Measurements from ENCODE around the gene TMEM40. TPM values are rescaled to one million over a fixed set of nuclear protein-coding genes. Genes with fewer than 3 reads are reported as not detected.

Gene TMEM40
- total RNA-seq, 1 experiment from 2014 or later: not detected

DNA sequence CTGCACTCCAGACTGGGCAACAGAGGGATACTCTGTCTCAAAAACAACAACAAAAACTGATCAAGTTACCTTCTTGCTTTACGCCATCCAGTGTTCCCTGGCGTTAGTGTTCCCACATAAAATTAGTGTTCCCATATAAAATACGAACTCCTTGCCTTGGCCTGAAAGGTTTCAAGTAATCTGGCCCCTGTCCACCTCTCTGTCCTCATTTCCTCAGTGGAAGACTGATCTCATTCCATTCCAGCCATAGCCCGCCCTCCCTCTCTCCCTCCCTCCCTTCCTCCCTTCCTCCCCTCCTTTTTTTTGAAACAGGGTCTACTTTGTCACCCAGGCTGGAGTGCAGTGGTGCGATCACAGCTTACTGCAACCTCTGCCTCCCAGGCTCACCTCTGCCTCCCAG lies 34.6 kb upstream of the TMEM40 start:
- no peak overlapping the region for H2AFZ ChIP-seq (ENCODE audit: low read length)
- Mint-ChIP-seq H3K4me1 (peaks cover 7 to 21% of the 10 kb centered on the region in 2 experiments; a peak in 3 of 4 replicates), H3K36me3 (ENCODE audit: insufficient read depth in 1 of 3, low read depth in 3 of 3) (peaks cover 0 to 5% (median 0%) of the 10 kb centered on the region in 3 experiments; a peak in 2 of 7 replicates), H3K4me3 (no peak overlapping the region), H3K27ac (no peak overlapping the region), H3K27me3 (ENCODE audit: low read depth) (peaks cover 12% of the 10 kb centered on the region), H3K9me3 (peaks cover 0 to 4% of the 10 kb centered on the region in 2 experiments; a peak in 2 of 5 replicates)
- H2AK5ac ChIP-seq (ENCODE audit: insufficient read length, low read length): no peak overlapping the region
- H4K91ac ChIP-seq (ENCODE audit: insufficient read length, low read depth, low read length): no peak overlapping the region
- no CpG with 5 or more reads among the region's 5 CpGs for WGBS (ENCODE audit: extremely low coverage, insufficient read length, low lambda C conversion rate)
- no peak overlapping the region for H2BK120ac ChIP-seq (ENCODE audit: low read depth, low read length, poor library complexity, severe bottlenecking)
- no peaks in the 10 kb centered on the region for H4K20me1 ChIP-seq (ENCODE audit: control insufficient read depth, insufficient read depth, insufficient read length)
- H3K18ac ChIP-seq (ENCODE audit: insufficient read length, low read depth, low read length): no peak overlapping the region
- no peak overlapping the region for H2BK12ac ChIP-seq (ENCODE audit: insufficient read length, low read depth, low read length)
- H4K8ac ChIP-seq (replicated peaks; ENCODE audit: insufficient read length, low read depth, low read length): no peak overlapping the region
- 0 out of 2 replicates have a peak, but pooled peaks cover 2% of the 10 kb centered on the region for H3K4me1 ChIP-seq (ENCODE audit: insufficient read depth, low read length)
- H3K27ac ChIP-seq (ENCODE audit: insufficient read length, low read depth, low read length): no peak overlapping the region
- no peaks in the 10 kb centered on the region for H3K27me3 ChIP-seq (ENCODE audit: insufficient read depth, low read length)
- H3K9ac ChIP-seq (ENCODE audit: extremely low read depth, insufficient read length, low read length): no peak overlapping the region
- no peak overlapping the region for H3K4me2 ChIP-seq (ENCODE audit: insufficient read depth, insufficient read length, low read length)
- no peak overlapping the region for H2BK5ac ChIP-seq (ENCODE audit: insufficient read length, low read length)
- H2BK15ac ChIP-seq (ENCODE audit: low read depth, low read length): no peak overlapping the region
- no peak for DNase-seq
- H3K23ac ChIP-seq (ENCODE audit: insufficient read length, low read depth, low read length): no peak overlapping the region
- no peaks in the 10 kb centered on the region for H3K23me2 ChIP-seq (ENCODE audit: insufficient read length, low read depth, low read length, poor library complexity, severe bottlenecking)
- TF ChIP-seq, protein P1, sequence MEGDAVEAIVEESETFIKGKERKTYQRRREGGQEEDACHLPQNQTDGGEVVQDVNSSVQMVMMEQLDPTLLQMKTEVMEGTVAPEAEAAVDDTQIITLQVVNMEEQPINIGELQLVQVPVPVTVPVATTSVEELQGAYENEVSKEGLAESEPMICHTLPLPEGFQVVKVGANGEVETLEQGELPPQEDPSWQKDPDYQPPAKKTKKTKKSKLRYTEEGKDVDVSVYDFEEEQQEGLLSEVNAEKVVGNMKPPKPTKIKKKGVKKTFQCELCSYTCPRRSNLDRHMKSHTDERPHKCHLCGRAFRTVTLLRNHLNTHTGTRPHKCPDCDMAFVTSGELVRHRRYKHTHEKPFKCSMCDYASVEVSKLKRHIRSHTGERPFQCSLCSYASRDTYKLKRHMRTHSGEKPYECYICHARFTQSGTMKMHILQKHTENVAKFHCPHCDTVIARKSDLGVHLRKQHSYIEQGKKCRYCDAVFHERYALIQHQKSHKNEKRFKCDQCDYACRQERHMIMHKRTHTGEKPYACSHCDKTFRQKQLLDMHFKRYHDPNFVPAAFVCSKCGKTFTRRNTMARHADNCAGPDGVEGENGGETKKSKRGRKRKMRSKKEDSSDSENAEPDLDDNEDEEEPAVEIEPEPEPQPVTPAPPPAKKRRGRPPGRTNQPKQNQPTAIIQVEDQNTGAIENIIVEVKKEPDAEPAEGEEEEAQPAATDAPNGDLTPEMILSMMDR (conservative IDR thresholded peaks at IDR 0.05): no peak
- H3K4ac ChIP-seq (ENCODE audit: low read depth, low read length): no peak overlapping the region
- no peak overlapping the region for H4K5ac ChIP-seq (ENCODE audit: insufficient read length, low read depth, low read length)
- H3K56ac ChIP-seq (ENCODE audit: insufficient read length, low read depth, low read length): no peak overlapping the region
- H3K79me2 ChIP-seq (ENCODE audit: insufficient read depth, low read length): no peaks in the 10 kb centered on the region
- no peak overlapping the region for H2BK20ac ChIP-seq (ENCODE audit: low read depth, low read length, poor library complexity, severe bottlenecking)
- H3K14ac ChIP-seq (ENCODE audit: insufficient read depth, low read length): no peak overlapping the region
- H3K9me3 ChIP-seq (ENCODE audit: control insufficient read depth, low read depth, low read length): no peaks in the 10 kb centered on the region
- H3K79me1 ChIP-seq (ENCODE audit: insufficient read depth, low read depth, low read length, poor library complexity, severe bottlenecking): no peaks in the 10 kb centered on the region
- H3T11ph ChIP-seq (ENCODE audit: low read length): no peak overlapping the region

All from H9 (cell line).